Vagina (tissue), 2 donors: ENCODE results near the gene NOLC1. TPM values are rescaled to one million over a fixed set of nuclear protein-coding genes. Genes with fewer than 3 reads are reported as not detected.

ENCODE experiments used
- DNase-seq, 2 donors: peaks; one replicate each; pipeline ENCODE4 v3.0.0-alpha.2; 2017; ENCODE audit errors: extremely low spot score in 2 of 2
- H3K27ac ChIP-seq: fragments of 200-600 bp; sonication (generic); one replicate; pipeline ENCODE4 v1.5.1; 2019
- H3K27me3 ChIP-seq: fragments of 200-600 bp; sonication (generic); one replicate; pipeline ENCODE4 v1.5.1; 2019
- H3K36me3 ChIP-seq, 2 donors: fragments of 200-600 bp; sonication (generic); one replicate each; pipeline ENCODE4 v1.5.1; 2017 to 2019
- H3K4me1 ChIP-seq: fragments of 200-600 bp; sonication (generic); one replicate; pipeline ENCODE4 v1.5.1; 2019
- H3K4me3 ChIP-seq, 2 donors: fragments of 200-600 bp; sonication (generic); 1 replicate in 1 of 2; 2 replicates in 1 of 2; pipeline ENCODE4 v1.5.1; 2016 to 2019
- H3K9me3 ChIP-seq: fragments of 200-600 bp; sonication (generic); one replicate; pipeline ENCODE4 v1.5.1; 2019
- POLR2A ChIP-seq, 2 donors: fragments of 450-650 bp; IDR thresholded peaks; one replicate each; pipeline ENCODE4 v1.6.1; 2017; ENCODE audit warnings: antibody characterized with exemption in 2 of 2, mild to moderate bottlenecking in 2 of 2, moderate library complexity in 2 of 2
- POLR2AphosphoS5 ChIP-seq, 2 donors: sonication (generic); formaldehyde crosslinking; IDR thresholded peaks; one replicate each; pipeline ENCODE4 v1.9.0; 2017; ENCODE audit warnings: antibody characterized with exemption in 2 of 2, mild to moderate bottlenecking in 2 of 2, low read depth in 1 of 2; ENCODE audit not compliant: insufficient read depth in 1 of 2
- intact Hi-C: fragments of 100-400 bp; cut with DNase I; formaldehyde crosslinking; loops from one replicate; pipeline ENCODE4 v1.15.1; 2023
- total RNA-seq: library from RNA; depleted of rRNA; stranded (reverse); fragments of >200 nt; gene quantifications from one replicate; pipeline ENCODE4 v1.2.3, GENCODE V29; 2016
- TF ChIP-seq, protein P1 (sequence below), 3 experiments: fragments of 450-650 bp in 2 of 3; fragments of 200-600 bp in 1 of 3; sonication (generic) in 1 of 3; IDR thresholded peaks; one replicate each; pipeline ENCODE4 v1.5.1; 2017 to 2019; ENCODE audit warnings: antibody characterized with exemption in 3 of 3, mild to moderate bottlenecking in 2 of 3, moderate library complexity in 2 of 3

The NOLC1 gene
- total RNA-seq, 1 donor from 2014 or later = 61.9 TPM

DNA sequence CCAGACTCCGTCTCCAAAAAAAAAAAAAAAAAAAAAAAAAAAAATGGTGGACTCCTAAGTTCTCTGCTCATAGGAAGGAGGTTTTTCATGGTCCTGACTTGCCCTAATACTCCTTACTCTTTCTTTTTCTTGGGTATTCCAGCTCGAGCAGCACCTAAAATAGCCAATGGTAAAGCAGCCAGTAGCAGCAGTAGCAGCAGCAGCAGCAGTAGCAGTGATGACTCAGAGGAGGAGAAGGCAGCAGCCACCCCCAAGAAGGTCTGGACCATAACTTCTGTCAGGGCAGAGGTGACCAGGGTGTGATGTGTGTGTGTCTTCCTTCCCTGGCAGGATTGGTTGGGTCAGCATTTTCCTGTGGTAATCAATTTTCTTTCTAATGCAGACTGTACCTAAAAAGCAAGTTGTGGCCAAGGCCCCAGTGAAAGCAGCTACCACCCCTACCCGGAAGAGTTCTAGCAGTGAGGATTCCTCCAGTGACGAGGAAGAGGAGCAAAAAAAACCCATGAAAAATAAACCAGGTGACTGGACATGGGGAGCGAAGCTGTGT lies 6.9 kb downstream of the NOLC1 start:
- DNase-seq = no peak
- Histone ChIP-seq H3K4me1 (peaks cover 10% of the 10 kb centered on the region), H3K4me3 (no peak overlapping the region), H3K9me3 (no peaks in the 10 kb centered on the region), H3K27ac (no peak overlapping the region), H3K27me3 (no peaks in the 10 kb centered on the region), H3K36me3 (peaks cover 20 to 68% of the 10 kb centered on the region in 2 donors)
- intact Hi-C loops = no loop called here
- TF ChIP-seq POLR2A (IDR thresholded peaks at IDR 0.05) (no peak), POLR2AphosphoS5 (IDR thresholded peaks at IDR 0.05; ENCODE audit: insufficient read depth in 1 of 2, low read depth in 1 of 2) (no peak)
- TF ChIP-seq, protein P1, sequence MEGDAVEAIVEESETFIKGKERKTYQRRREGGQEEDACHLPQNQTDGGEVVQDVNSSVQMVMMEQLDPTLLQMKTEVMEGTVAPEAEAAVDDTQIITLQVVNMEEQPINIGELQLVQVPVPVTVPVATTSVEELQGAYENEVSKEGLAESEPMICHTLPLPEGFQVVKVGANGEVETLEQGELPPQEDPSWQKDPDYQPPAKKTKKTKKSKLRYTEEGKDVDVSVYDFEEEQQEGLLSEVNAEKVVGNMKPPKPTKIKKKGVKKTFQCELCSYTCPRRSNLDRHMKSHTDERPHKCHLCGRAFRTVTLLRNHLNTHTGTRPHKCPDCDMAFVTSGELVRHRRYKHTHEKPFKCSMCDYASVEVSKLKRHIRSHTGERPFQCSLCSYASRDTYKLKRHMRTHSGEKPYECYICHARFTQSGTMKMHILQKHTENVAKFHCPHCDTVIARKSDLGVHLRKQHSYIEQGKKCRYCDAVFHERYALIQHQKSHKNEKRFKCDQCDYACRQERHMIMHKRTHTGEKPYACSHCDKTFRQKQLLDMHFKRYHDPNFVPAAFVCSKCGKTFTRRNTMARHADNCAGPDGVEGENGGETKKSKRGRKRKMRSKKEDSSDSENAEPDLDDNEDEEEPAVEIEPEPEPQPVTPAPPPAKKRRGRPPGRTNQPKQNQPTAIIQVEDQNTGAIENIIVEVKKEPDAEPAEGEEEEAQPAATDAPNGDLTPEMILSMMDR (IDR thresholded peaks at IDR 0.05) = no peak

DNA sequence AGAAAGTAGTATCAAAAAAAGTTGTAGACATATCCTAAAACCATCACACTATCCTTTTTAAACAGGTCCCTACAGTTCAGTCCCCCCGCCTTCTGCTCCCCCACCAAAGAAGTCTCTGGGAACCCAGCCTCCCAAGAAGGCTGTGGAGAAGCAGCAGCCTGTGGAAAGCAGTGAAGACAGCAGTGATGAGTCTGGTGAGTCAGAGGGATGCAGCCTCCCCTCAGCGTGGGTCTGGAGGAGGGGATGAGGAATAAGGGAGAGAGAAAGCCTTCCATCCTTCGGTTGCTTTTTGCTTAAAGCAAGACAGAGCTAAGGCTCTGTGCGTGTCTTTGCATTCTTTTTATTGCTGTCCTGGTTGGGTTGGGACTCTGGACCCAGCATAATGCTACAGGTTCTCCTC lies 7.6 kb downstream of the NOLC1 start:
- Histone ChIP-seq H3K4me1 (peaks cover 4% of the 10 kb centered on the region), H3K27ac (no peak overlapping the region), H3K36me3 (peaks cover 20 to 68% of the 10 kb centered on the region in 2 donors), H3K9me3 (no peaks in the 10 kb centered on the region), H3K4me3 (no peak overlapping the region), H3K27me3 (no peaks in the 10 kb centered on the region)
- TF ChIP-seq POLR2A (IDR thresholded peaks at IDR 0.05) (no peak), POLR2AphosphoS5 (IDR thresholded peaks at IDR 0.05; ENCODE audit: insufficient read depth in 1 of 2, low read depth in 1 of 2) (no peak)
- TF ChIP-seq, protein P1 (IDR thresholded peaks at IDR 0.05) = no peak
- no peak for DNase-seq
- intact Hi-C loops = loop anchor here (10.0 kb wide), 1 partner anchor 65 kb away; the partner anchor contains the start of gene ELOVL3

DNA sequence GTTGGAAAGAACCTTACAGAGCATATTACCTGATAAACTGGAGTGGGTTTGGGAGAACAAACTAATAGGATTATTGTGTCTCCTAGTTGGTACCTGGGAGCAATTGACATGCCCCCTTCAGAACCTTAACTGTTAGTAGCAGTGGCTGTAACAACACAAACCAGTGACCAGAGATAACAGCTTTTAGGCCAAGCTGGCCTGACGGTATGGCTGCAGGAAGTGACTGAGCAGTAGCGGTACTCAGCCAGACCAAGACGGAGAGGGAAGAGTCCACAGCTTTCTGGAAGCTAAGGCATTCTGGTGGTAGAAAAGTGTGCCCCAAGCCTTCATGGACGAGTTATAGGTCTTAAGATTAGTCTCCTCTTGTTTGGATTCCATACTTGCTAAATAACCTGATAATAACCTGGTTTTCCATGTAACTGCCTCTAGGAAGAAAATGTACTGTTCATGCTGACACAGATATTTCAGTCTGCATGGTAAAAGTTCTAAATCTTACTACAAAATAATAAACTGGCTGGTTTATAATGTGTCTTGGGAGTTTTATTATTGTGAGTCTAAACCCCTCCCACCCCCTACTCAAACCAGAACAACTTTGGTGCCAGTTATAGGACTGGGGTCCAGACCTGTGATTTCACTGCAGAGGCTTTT lies 11.3 kb downstream of the NOLC1 start:
- H3K27ac ChIP-seq = no peak overlapping the region
- intact Hi-C loops = loop anchor here (10.0 kb wide), 1 partner anchor 61 kb away; the partner anchor contains the start of gene ELOVL3
- H3K27me3 ChIP-seq = no peaks in the 10 kb centered on the region
- no peak for TF ChIP-seq POLR2AphosphoS5 (IDR thresholded peaks at IDR 0.05; ENCODE audit: insufficient read depth in 1 of 2, low read depth in 1 of 2)
- TF ChIP-seq, protein P1 (IDR thresholded peaks at IDR 0.05) = no peak
- TF ChIP-seq POLR2A (IDR thresholded peaks at IDR 0.05) = no peak
- no peak overlapping the region for H3K4me3 ChIP-seq
- H3K9me3 ChIP-seq = no peaks in the 10 kb centered on the region
- H3K4me1 ChIP-seq = no peaks in the 10 kb centered on the region
- peaks cover 20 to 50% of the 10 kb centered on the region in 2 donors for H3K36me3 ChIP-seq
- DNase-seq = no peak

DNA sequence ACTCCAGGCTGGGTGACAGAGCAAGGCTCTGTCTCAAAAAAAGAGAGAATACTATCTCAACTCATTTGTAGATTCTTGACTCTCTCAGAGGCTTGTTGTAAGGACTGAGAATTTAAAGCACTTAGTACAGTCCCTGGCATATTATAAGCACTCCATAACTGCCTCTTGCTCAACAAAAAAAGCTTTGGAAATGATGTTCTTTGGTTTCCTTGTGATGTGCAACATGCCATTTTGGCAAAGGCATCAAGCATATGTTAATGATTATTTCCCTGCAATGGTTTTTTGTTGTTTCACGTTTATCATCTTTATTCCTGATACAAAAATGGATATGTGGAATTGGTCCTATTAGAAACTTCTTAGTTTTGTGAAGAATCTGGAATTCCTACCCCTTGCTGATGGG lies 15.7 kb downstream of the NOLC1 start:
- no peak for TF ChIP-seq POLR2AphosphoS5 (IDR thresholded peaks at IDR 0.05; ENCODE audit: insufficient read depth in 1 of 2, low read depth in 1 of 2)
- TF ChIP-seq, protein P1 (IDR thresholded peaks at IDR 0.05) = no peak
- no peak for TF ChIP-seq POLR2A (IDR thresholded peaks at IDR 0.05)
- intact Hi-C loops = loop anchor here (10.0 kb wide), 1 partner anchor 57 kb away; the partner anchor contains the start of gene ELOVL3
- Histone ChIP-seq H3K27ac (no peak overlapping the region), H3K9me3 (no peaks in the 10 kb centered on the region), H3K4me1 (peaks cover 13% of the 10 kb centered on the region), H3K36me3 (peaks cover 0 to 6% of the 10 kb centered on the region in 2 donors), H3K27me3 (no peaks in the 10 kb centered on the region), H3K4me3 (no peak overlapping the region)
- no peak for DNase-seq

DNA sequence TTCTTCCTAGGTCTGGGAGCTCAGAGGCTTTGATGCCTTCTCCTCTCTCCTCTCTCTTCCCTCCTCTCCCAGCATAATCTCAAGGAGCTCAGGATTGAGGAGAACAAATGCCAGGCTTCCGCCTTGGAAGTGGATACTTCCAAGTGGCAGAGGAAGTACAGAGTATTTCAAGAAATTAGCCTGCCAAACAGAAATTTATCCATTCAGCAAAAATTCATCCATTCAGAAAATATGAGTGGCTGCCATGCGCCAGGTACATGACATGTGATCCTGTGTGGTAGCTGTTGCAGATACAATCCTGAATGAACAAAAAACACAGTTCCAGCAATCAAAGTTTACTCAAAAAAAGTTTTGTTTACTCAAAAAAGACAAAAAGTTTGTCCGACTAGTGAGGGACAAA lies 18.4 kb downstream of the NOLC1 start:
- H3K27ac ChIP-seq = no peak overlapping the region
- no peaks in the 10 kb centered on the region for H3K27me3 ChIP-seq
- no peaks in the 10 kb centered on the region for H3K9me3 ChIP-seq
- peaks cover 13% of the 10 kb centered on the region for H3K4me1 ChIP-seq
- H3K36me3 ChIP-seq = no peaks in the 10 kb centered on the region
- intact Hi-C loops = no loop called here
- H3K4me3 ChIP-seq = no peak overlapping the region
- TF ChIP-seq POLR2A (IDR thresholded peaks at IDR 0.05) (no peak), POLR2AphosphoS5 (IDR thresholded peaks at IDR 0.05; ENCODE audit: insufficient read depth in 1 of 2, low read depth in 1 of 2) (no peak)
- TF ChIP-seq, protein P1 (IDR thresholded peaks at IDR 0.05) = no peak
- no peak for DNase-seq
